ENCODE measurements around the gene FABP2.

DNA sequence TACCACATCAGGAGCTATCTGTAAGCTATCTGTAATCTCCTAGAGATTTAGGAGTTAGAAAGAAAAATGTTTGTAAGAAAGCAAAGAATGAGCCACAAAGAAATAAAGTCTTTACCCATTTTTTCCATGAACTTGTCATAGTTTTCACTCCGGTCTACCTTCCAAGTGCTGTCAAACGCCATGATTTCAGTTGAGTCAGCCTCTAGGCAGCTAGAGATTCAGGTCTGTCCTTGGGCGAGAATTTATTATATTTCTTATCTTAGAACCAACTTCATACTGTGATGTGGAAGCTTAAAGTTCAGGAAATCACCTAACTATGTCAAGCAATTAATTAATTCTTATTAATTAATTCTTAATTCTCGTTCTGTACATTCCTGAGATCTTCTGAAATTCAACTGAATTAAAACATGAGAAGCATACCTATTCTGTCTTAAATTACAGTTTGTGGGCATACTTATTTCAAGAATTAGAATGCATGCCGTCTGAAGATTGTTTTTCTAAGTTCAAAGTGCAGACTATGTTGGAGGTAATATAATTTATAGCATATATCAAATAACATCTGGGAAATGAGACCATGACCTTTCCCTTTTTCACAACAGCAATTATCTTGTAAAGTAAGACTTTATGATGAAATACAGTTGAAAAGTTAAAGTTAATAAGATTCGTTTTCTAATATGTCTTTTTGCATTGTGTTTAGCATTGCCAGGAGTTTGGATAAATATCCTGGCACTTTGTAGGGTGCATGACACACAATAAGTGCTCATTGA, at the start of gene FABP2:
- TF ChIP-seq, protein P1, sequence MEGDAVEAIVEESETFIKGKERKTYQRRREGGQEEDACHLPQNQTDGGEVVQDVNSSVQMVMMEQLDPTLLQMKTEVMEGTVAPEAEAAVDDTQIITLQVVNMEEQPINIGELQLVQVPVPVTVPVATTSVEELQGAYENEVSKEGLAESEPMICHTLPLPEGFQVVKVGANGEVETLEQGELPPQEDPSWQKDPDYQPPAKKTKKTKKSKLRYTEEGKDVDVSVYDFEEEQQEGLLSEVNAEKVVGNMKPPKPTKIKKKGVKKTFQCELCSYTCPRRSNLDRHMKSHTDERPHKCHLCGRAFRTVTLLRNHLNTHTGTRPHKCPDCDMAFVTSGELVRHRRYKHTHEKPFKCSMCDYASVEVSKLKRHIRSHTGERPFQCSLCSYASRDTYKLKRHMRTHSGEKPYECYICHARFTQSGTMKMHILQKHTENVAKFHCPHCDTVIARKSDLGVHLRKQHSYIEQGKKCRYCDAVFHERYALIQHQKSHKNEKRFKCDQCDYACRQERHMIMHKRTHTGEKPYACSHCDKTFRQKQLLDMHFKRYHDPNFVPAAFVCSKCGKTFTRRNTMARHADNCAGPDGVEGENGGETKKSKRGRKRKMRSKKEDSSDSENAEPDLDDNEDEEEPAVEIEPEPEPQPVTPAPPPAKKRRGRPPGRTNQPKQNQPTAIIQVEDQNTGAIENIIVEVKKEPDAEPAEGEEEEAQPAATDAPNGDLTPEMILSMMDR (conservative IDR thresholded peaks at IDR 0.05), result no peak
- TF ChIP-seq EZH2 (IDR thresholded peaks at IDR 0.05; ENCODE audit: low read depth), result no peak

All from PC-9 (cell line).